NCI-H345 treated with DMSO at 0.1 percent for 48 hours (cell line): ENCODE results near the gene ATP8A2.
A peak's percentile ranks its signal among the peaks of the same experiment; 100 is the strongest.
"Not testable (repeated sequence)": the region's sequence is repeated elsewhere in the genome, so short reads cannot be mapped to it uniquely, and the experiment has no call there.

ENCODE experiments used
- DNase-seq: peaks from one replicate; lab custom pipeline; 2025; ENCODE audit not compliant: unreplicated experiment; lab: John Stamatoyannopoulos, UW

Gene ATP8A2

GRCh38 chr13:25945596-25945995 is 573.8 kb downstream of the ATP8A2 start:
- DNase-seq, result no peak

DNA sequence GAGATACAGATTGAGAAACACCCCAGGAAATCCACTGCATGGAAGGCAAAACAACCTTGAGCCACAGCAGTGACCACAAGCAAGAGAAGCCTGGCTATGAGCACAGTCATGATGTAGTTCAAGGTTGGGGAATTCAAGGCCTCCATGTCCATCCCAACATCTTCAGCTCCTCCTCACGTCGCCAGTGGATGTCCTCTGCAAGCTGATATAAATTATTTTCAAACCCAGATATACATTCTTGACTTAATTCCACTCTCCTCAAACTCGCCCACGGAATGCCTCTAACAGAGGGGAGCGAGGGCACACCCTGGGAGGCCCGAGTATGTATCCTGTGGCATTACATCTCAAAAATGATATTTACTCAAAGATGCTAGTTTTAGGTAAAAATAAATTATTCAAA is 574.5 kb downstream of the ATP8A2 start:
- no peak for DNase-seq

DNA sequence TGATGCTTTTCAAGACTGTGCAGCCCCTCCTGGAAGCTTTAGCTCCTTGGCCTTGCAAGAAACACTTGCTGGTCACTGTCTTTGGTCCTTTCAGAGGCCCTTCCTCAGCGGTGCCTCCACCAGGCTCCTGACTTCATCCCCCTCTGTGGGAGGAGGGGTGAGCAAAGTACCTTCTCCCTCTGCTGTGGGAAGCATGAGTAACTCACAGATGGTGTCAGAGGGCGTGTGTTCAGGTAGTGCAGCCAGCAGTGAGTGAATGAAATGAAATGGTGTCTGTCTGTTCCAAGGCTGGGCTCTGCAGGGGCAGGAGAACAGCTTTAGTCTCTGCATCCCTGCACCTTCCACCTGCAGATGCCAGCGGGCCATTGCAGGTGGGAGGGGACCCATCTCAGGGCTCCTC is 577.1 kb downstream of the ATP8A2 start:
- no peak for DNase-seq

GRCh38 chr13:25951831-25952230 is 580.1 kb downstream of the ATP8A2 start:
- DNase-seq, result no peak

DNA sequence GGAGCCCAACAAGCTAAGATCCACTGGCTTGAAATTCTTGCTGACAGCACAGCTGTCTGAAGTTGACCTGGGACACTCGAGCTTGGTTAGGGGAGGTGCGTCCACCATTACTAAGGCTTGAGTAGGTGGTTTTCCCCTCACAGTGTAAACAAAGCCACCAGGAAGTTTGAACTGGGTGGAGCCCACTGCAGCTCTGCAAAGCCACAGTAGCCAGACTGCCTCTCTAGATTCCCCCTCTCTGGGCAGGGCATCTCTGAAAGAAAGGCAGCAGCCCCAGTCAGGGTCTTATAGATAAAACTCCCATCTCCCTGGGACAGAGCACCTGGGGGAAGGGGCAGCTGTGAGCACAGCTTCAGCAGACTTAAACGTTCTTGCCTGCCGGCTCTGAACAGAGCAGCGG is 582.3 kb downstream of the ATP8A2 start:
- not testable (repeated sequence) for DNase-seq

DNA sequence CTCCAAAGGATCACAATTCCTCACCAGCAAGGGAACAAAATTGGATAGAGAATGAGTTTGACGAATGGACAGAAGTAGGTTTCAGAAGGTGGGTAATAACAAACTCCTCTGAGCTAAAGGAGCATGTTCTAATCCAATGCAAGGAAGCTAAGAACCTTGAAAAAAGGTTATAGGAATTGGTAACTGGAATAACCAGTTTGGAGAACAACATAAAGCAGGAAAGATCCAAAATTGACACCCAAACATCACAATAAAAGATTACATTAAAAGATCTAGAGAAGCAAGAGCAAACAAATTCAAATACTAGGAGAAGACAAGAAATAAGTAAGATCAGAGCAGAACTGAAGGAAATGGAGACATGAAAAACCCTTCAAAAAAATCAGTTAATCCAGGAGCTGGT is 583.2 kb downstream of the ATP8A2 start:
- DNase-seq, result not testable (repeated sequence)

GRCh38 chr13:25958986-25959385 is 587.2 kb downstream of the ATP8A2 start:
- no peak for DNase-seq

DNA sequence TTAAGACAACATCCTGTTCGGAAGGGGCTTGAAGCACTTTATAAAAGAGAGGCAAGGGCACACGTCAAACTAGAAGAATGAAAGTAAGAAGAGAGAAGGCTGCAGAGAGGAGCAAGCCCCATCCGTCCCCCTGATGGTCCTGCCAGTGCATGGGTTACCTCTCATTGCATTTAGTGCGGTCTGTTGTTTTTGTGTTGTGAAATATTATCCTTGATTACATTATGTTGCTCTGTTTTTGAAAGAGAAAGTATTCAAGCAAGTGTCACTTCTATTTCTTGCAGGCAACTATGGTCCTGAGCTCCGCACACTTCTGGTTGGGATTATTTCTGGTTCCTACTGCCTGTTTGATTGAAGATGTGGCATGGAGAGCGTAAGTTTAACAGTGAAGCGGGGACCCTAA is 589.5 kb downstream of the ATP8A2 start:
- no peak for DNase-seq

GRCh38 chr13:25963674-25964073 is 591.9 kb downstream of the ATP8A2 start:
- DNase-seq, result peak; percentile 2

DNA sequence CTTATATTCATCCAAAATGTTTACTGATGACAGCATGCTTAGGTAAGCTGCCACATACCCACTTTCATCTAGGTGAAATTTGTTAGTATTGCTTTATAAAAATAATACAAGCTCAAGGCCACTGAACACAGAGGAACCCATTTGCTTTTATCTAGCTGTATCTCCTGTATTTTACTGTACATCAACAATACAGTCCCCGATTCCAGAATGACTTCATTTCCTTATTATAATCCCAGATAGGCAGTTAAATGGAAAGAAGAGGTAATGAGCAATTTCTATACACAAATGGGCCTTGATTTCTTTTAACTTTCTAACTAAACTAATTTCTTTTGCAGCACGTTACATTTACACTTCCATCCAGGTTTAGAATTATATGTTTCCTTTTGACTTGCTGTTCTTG is 593.8 kb downstream of the ATP8A2 start:
- no peak for DNase-seq

- DNase-seq, result no peak
These were observed 594.3 kb downstream of the ATP8A2 start for GRCh38 chr13:25966086-25966485.

DNA sequence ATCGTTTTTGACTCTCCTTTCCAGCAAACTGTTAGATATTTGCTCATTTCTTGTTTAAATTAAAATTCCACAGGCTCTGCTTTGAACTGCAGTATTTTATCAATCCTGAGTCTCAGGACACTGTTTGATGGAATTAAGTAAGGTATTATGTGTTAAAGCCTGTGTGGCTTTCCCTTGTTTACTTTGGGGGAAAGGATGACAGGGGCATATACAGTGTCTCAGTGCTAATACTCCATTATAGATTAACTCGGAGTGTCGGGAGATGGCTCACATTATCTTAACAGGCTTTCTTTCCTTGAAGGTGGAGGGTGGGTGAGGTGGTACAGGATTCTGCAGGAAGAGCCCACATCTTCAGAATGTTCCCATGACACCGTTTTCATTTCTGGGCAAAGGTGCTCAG is 595.4 kb downstream of the ATP8A2 start:
- DNase-seq, result no peak

DNA sequence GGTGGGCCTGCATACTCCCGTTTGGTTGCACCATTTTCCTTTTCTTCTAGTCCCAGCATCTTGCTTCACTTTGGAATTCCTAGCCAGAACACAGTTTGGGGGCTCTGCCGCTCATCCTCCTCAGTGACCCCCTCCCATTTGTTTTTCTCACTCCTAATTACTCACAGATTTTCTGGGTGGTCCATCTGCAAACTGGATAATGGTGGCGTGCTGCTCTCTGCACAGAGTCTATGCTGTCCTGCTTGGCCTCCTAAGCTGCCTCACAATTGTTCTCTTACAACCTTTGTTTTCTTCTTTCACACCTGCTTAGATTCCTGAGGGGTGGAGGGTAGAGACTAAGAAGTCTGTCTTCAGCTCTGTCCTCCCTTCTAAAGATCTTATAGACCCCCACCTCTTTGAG is 599.3 kb downstream of the ATP8A2 start:
- DNase-seq, result no peak

DNA sequence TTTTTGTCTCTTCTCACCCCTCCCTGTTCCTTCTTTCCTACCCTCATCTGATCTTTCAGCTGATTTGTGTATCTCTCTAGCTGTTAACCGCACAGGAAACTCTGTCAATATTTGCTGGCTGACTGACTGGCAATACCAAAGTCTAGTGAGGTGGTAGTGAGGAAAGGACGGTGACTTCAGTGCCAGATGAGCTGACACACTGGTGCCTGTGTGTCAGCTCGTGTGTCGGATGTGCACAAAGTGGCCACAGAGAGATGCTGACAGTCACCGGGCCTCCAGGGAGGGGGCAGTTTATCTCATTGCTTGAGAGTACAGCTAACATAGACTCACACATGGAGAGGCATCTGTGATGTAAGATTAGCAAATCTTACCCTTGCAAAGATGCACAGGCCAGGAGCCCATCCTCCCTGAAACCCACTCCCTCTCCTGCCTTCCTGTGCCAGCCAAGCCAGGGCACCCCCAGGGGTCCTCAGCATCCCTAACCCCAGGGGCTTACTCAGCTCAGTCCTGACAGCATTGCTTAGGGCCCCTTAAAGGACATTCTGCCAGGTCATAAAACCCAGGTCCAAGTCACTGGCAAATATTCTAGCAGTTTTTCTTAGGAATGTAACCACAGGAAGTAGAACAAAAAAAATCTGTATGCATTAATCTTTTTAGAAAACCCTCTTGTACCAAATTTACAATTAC is 599.8 kb downstream of the ATP8A2 start:
- no peak for DNase-seq

DNA sequence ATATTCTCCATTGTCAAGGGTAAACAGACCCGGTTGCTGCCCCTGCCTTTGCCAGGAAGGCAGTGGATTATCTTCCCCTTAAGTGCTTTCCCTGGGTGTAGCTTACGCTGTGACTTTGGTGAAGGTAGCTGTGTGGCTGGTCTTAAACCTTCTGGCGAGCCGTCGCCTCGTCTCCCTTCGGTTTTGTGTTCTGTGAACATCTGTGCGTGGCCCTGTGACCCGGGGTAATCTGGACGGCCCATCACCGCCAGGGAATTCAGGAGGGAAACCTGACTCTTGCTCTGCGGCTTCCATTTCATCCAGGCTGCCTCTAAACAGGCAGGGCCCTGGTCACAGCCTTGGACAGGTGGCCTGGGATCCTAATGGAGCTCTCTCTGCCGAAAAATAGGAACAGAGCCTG is 601.3 kb downstream of the ATP8A2 start:
- DNase-seq, result no peak

DNA sequence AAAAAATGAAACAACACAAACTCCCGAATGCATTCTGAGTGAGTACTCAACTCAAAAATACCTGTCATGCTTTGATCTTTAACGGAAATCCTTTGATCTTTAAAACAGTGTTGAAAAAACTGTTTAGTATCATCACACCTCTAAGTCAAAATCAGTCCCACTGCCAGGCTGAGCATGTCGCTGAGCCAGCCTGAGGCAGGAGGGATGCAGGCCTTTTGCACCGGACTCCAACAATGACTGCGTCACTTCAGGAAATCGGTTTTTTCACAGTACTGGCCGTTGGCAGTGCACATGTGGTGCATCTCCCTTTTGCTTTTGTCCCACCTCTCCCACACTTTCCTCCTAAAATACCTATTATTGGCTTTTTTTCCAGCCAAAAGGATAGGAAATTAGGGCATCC is 601.8 kb downstream of the ATP8A2 start:
- no peak for DNase-seq

GRCh38 chr13:25977216-25977615 is 605.4 kb downstream of the ATP8A2 start:
- DNase-seq, result peak; percentile 20

- DNase-seq, result no peak
These were observed 605.9 kb downstream of the ATP8A2 start for GRCh38 chr13:25977671-25978070.

DNA sequence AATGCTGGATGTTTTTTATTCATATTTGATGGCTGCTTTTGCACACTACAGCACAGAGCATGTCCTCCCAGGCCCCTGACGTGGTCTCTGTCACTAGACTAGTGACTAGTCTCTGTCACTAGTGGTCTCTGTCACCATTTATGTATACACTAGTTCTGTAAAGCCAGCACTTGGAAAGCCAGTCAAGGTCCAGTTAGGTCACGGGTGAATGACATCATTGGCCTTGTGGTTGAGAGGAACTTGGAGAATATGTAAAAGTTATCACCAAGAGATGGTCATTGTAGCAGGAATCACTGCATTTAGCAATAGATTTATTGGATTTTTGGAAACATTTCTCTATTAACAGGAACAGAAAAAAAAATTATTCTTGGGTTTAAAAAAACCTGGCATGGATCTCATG is 607.2 kb downstream of the ATP8A2 start:
- no peak for DNase-seq

DNA sequence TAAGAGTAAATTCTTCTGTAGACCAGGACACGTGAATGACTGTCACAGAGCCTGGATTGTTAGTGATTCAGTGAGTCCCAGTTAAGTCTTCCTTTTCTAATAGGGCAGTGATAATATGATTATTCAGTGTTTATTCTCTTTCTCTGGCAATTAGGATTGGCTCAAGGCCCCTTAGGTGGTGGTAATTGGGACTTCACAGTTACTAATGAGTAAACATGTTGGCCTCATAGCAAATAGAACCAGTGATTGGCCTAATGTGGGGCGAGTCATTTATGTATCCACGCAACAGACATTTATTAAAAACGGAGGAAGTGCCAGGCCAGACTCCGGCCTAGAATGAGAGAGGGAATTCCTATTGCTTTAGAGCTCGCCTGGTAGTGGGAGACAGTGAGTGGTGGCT is 607.6 kb downstream of the ATP8A2 start:
- no peak for DNase-seq

GRCh38 chr13:25980255-25980654 is 608.5 kb downstream of the ATP8A2 start:
- DNase-seq, result no peak

DNA sequence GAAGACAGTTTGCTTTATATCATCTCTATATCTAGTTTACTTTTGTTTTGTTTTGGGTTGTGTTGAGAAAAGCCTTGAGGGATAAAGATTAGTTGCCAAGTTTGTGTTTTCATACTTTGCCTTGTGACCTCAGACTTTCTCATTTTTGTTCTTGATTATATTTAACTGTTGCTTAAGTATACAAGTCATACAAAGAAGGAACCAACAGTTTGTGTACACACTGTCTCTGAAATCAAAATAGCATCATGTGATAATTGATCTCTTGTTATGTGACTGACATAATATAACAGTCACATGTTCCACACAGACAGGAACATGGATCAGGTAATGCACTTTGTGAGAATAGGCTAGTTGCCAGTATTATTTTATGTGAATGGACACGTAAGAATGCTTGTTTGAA is 609.3 kb downstream of the ATP8A2 start:
- no peak for DNase-seq

DNA sequence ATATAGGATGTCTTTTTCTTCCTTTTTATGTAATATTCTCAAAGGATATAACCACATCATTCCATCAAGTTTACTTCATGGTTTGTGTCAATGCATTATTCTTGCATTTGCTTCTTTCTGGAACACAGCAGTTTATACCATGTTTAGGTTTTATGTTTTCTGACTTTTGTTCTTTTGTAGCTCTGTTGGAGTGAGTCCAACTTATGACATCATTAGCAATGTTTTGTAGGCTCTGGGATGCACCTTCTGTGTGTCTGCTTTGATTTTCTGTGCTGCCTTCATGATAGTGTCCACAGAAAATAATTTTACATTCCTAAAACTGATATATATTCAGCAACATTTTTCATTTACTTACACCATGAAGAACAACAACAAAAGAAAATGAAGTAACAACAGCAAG is 611.1 kb downstream of the ATP8A2 start:
- peak; percentile 5 for DNase-seq
